ENCODE data around the gene TMEM132D. TPM values are rescaled to one million over a fixed set of nuclear protein-coding genes. Genes with fewer than 3 reads are reported as not detected.

TMEM132D gene
- total RNA-seq: not detected in 2 replicates

DNA sequence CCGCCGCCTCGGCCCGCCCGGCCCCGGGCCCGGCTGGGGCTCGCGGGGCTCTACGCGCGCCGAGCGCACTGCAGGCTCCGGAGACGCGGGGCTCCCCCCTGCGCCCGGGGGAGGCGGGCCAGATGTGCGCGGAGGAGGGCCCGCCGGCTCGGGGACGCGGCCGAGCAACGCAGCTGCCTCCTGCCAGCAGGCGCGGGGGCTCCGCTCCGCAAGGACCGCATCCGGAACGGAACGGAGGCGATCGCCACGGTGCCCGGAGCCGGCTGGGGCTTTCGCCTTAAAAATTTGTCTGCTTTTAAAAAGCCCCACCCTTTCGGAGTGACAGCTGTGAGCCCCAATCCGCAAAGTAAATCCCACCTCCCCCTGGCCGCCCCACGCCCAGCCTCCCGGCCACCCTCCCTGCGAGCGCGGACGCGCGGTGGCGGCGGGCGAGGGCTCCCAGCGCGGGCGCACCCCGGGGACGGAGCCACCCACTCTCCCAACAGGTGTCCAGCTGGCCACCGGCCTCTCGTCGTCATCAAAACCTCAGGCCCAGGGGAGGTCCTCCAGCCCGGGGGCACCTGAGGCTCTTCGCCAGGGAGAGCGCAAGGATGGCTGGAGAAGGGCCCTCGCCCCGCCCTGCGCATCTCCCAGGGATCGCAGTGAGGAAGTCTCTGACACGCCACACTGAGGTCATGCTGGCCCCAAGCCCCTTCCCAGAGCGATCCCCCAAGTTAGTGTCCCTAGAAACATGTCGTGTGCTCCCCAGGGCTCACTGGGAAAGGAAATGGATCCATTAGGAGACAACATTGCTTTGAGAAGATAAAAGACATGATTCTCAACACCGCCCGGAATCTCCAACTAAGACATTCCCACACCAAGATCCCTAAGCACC is at the start of gene TMEM132D:
Gene TMEM132D, minus strand, starts transcription at position 70 of the 874 bp plus-strand sequence.

